ENCODE data around the gene ADSS1.

DNA sequence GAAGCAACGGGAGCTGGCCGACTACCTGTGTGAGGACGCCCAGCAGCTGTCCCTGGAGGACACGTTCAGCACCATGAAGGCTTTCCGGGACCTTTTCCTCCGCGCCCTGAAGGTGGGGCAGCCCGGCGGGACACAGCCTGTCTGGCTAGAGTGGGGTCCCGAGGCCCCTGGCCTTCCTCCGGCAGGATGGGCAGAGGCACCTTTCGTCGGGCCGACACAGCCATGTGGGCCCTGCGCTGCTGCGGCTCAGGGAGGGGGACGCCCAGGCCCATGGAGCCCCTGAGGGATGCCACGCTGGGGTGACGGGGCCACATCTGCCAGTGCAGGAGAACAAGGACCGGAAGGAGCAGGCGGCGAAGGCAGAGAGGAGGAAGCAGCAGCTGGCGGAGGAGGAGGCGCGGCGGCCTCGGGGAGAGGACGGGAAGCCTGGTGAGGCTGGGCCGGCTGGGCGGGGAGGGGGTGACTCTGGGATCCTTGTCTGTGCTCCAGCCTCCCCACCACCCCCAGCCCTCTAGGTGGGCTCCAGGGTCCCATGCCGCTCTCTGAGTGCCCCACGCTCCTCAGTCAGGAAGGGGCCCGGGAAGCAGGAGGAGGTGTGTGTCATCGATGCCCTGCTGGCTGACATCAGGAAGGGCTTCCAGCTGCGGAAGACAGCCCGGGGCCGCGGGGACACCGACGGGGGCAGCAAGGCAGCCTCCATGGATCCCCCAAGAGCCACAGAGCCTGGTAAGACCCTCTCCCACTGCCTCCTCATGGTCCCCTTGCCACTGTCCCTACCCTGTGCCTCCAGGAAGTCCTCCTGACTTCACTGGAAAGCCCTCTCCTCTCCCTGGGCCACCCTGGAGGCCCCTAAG, 10.9 kb upstream of the ADSS1 start:
- TF ChIP-seq MXI1 (IDR thresholded peaks at IDR 0.05; ENCODE audit: low read depth, low read length): no peak
- TF ChIP-seq CTCF (IDR thresholded peaks at IDR 0.05): no peak
- TF ChIP-seq YY1 (IDR thresholded peaks at IDR 0.05; ENCODE audit: low read depth): no peak
- TF ChIP-seq SMC3 (IDR thresholded peaks at IDR 0.05; ENCODE audit: low read depth, low read length): no peak
- no peak for TF ChIP-seq RAD21 (IDR thresholded peaks at IDR 0.05; ENCODE audit: low read length)

All from SK-N-SH (cell line).